Mucosa of descending colon (tissue), 3 donors: Measurements from ENCODE around the gene PIK3R5. TPM values are rescaled to one million over a fixed set of nuclear protein-coding genes. Genes with fewer than 3 reads are reported as not detected.

Experiments used
- ATAC-seq: fragments of 200-7000 bp; cut with Tn5 transposase; one replicate; pipeline ENCODE4 v1.9.1; 2020; ENCODE audit warnings: mild to moderate bottlenecking, moderate library complexity
- DNase-seq, 3 donors: peaks; one replicate each; pipeline ENCODE4 v3.0.0-alpha.2; 2020
- H3K36me3 ChIP-seq: fragments of 200-600 bp; one replicate; pipeline ENCODE4 v1.8.0; 2021; ENCODE audit warnings: low read depth, mild to moderate bottlenecking
- H3K4me1 ChIP-seq: fragments of 200-600 bp; one replicate; pipeline ENCODE4 v1.8.0; 2021; ENCODE audit warnings: low read depth, mild to moderate bottlenecking
- H3K4me3 ChIP-seq: fragments of 200-600 bp; one replicate; pipeline ENCODE4 v1.8.0; 2021; ENCODE audit warnings: mild to moderate bottlenecking
- H3K9me3 ChIP-seq: fragments of 200-600 bp; one replicate; pipeline ENCODE4 v1.8.0; 2021; ENCODE audit warnings: mild to moderate bottlenecking
- intact Hi-C, 2 donors: fragments of 100-400 bp; cut with DNase I in 1 of 2; cut with micrococcal nuclease in 1 of 2; formaldehyde crosslinking; loops; one replicate each; pipeline versions ENCODE4 v1.11.0 to v1.11.1; 2022; cut with DNase I, micrococcal nuclease
- total RNA-seq, 3 donors: library from RNA; stranded (reverse); fragmentation: NEBNext Ultra II Directional in 2 of 3; extraction: Animal tissue kit (Norgen Biotek cat#: 25700) in 2 of 3; gene quantifications; one replicate each; pipeline versions ENCODE4 v1.2.1 to v1.2.4, GENCODE V29; 2021 to 2023
- TF ChIP-seq, protein P1 (sequence below): fragments of 200-600 bp; IDR thresholded peaks from one replicate; pipeline ENCODE4 v1.8.0; 2022; ENCODE audit warnings: antibody characterized with exemption, mild to moderate bottlenecking
- donor health status: DM: no; HTN: no; CAD: no; lungs with moderate emphysema.
- donor health status: DM: no; HTN: no; CAD: no.
- donor health status: DM: no; HTN: yes; CAD: no.

Gene PIK3R5
- total RNA-seq, 3 donors from 2014 or later, result 2.7 to 10.4 (median 6.8) TPM

- DNase-seq (peak; percentile 49 to 81 (median 49)), ATAC-seq (peak; percentile 92)
- Histone ChIP-seq H3K4me3 (no peak overlapping the region), H3K36me3 (no peaks in the 10 kb centered on the region), H3K9me3 (no peaks in the 10 kb centered on the region), H3K4me1 (no peaks in the 10 kb centered on the region)
- intact Hi-C loops, result no loop called here
- TF ChIP-seq, protein P1, sequence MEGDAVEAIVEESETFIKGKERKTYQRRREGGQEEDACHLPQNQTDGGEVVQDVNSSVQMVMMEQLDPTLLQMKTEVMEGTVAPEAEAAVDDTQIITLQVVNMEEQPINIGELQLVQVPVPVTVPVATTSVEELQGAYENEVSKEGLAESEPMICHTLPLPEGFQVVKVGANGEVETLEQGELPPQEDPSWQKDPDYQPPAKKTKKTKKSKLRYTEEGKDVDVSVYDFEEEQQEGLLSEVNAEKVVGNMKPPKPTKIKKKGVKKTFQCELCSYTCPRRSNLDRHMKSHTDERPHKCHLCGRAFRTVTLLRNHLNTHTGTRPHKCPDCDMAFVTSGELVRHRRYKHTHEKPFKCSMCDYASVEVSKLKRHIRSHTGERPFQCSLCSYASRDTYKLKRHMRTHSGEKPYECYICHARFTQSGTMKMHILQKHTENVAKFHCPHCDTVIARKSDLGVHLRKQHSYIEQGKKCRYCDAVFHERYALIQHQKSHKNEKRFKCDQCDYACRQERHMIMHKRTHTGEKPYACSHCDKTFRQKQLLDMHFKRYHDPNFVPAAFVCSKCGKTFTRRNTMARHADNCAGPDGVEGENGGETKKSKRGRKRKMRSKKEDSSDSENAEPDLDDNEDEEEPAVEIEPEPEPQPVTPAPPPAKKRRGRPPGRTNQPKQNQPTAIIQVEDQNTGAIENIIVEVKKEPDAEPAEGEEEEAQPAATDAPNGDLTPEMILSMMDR, result no peak
Observed at GRCh38 chr17:8954339-8954738, 11.2 kb downstream of the PIK3R5 start.

DNA sequence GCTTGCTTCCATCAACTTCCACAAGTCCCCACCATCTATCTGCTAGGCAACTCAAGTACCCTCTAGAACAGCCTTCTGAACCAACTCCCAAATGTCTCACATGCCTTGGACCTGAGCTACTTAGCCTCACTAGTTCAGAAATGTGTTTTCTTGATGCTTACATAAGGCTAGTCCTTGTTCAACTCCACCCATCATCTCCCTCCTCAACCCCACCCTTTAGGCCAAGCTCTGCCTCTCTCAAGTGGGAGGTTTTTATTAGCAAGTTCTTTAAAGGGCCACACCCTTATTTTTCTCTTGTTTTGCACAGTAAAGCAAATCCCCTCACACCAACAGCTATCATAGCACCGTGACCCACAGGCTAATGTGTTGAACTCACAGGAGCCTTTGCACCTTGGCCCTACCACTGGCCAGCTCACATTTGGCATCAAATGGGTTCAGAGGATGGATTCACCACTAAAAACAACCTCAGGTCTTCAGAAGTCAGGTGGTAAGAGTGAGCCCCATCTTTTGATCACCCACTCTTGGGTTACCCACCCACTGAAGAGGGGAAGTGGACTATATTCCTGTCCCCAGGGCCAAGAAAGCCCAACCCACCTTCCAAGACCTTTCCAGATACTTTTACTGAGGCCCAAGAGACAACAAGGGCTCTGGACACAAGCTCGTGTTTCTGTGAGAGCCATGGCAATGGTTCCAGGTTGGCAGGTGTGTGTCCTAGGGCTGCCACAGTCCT is 12.2 kb downstream of the PIK3R5 start:
- DNase-seq, result no peak
- TF ChIP-seq, protein P1, result no peak
- intact Hi-C loops, result no loop called here
- H3K9me3 ChIP-seq, result no peaks in the 10 kb centered on the region
- no peak overlapping the region for H3K4me3 ChIP-seq
- no peaks in the 10 kb centered on the region for H3K36me3 ChIP-seq
- ATAC-seq, result peak; percentile 22
- no peaks in the 10 kb centered on the region for H3K4me1 ChIP-seq

- intact Hi-C loops, result no loop called here
- H3K36me3 ChIP-seq, result no peaks in the 10 kb centered on the region
- H3K4me1 ChIP-seq, result no peaks in the 10 kb centered on the region
- no peak overlapping the region for H3K4me3 ChIP-seq
- DNase-seq (no peak), ATAC-seq (no peak)
- no peaks in the 10 kb centered on the region for H3K9me3 ChIP-seq
- TF ChIP-seq, protein P1, result no peak
Observed at GRCh38 chr17:8952191-8952590, 13.3 kb downstream of the PIK3R5 start.

DNA sequence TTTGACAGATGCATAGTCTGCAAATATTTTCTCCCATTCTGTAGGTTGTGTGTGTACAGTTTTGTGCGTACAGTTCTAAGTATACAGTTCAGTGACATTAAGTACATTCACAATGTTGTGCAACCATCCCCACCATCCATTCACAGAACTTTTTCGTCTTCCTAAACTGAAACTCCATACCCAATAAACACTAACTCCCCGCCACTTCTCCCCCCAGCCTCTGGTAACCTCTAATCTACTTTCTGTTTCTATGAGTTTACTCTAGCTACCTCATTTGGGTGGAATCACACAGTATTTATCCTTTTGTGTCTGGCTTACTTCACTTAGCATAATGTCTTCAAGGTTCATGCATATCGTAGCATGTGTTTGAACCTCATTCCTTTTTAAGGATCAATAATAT is 14.3 kb downstream of the PIK3R5 start:
- intact Hi-C loops, result no loop called here
- TF ChIP-seq, protein P1, result no peak
- ATAC-seq (no peak), DNase-seq (no peak)
- Histone ChIP-seq H3K4me3 (no peak overlapping the region), H3K36me3 (no peaks in the 10 kb centered on the region), H3K4me1 (no peaks in the 10 kb centered on the region), H3K9me3 (no peaks in the 10 kb centered on the region)

GRCh38 chr17:8949061-8949661 is 16.3 kb downstream of the PIK3R5 start:
- Histone ChIP-seq H3K4me1 (no peaks in the 10 kb centered on the region), H3K4me3 (no peak overlapping the region), H3K36me3 (no peaks in the 10 kb centered on the region), H3K9me3 (no peaks in the 10 kb centered on the region)
- intact Hi-C loops, result loop anchor here in 1 of 2 donors (5.0 kb wide), 1 partner anchor 87 kb away; no protein-coding TSS in a partner anchor
- TF ChIP-seq, protein P1, result no peak
- DNase-seq (no peak), ATAC-seq (no peak)
